T47D (cell line): ENCODE results near the gene PRPSAP2.
"Not testable (repeated sequence)": the region's sequence is repeated elsewhere in the genome, so short reads cannot be mapped to it uniquely, and the experiment has no call there.

Experiments used
- DNase-seq, 2 experiments: peaks; one replicate each; pipeline versions ENCODE4 v3.0.0 to v3.0.0-alpha.2; 2011 to 2012; ENCODE audit warnings: low read depth in 1 of 2, low spot score in 1 of 2
- JUND ChIP-seq: IDR thresholded peaks from 2 replicates; pipeline ENCODE4 v1.6.1; 2012; ENCODE audit warnings: low read depth
- in situ Hi-C: cut with HindIII; loops from 2 replicates; pipeline ENCODE4 v1.10.0; 2016; ENCODE audit warnings: low sequenced_read_pairs, low pct_unique_long_range_greater_than_20kb

PRPSAP2 gene

GRCh38 chr17:18859256-18859655 is 1.3 kb downstream of the PRPSAP2 start:
- no peak for DNase-seq
- no peak for TF ChIP-seq JUND

DNA sequence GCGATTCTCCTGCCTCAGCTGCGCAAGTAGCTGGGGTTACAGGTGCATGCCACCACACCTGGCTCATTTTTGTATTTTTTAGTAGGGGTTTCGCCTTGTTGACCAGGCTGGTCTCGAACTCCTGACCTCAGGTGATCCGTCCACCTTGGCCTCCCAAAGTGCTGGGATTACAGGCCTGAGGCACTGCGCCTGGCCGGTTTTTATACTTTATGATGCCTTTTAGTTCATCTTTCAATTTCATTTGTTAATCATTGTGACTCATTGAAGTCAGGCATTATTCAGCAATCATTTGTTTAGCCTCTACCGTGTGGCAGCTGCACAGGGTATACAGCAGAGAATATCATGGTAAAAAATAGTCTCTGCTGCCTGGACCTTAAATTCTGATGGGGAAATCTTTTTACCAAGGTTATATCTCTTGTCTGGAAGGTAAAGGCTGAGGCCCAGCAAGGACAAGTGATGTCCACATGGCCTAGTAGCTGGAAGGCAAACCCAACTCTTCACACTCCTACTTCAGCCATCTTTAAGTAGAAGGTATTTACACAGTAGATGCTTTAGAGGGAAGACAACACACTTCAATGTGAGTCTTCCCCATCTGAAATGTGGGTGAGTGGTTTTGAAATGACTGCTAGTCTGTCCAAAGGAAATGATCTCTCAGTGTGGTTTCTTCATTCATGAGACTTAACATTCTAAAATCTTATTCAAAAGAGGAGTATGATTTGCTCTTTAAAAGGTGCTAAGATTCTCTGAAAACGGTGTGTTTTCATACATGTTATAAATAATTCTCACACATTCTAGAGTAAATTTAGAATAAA is 2.4 kb downstream of the PRPSAP2 start:
- no peak for DNase-seq
- no peak for TF ChIP-seq JUND
- in situ Hi-C loops: no loop called here

More at GRCh38 chr17:18859256-18859655, 1.3 kb downstream of the PRPSAP2 start:
- in situ Hi-C loops: no loop called here

DNA sequence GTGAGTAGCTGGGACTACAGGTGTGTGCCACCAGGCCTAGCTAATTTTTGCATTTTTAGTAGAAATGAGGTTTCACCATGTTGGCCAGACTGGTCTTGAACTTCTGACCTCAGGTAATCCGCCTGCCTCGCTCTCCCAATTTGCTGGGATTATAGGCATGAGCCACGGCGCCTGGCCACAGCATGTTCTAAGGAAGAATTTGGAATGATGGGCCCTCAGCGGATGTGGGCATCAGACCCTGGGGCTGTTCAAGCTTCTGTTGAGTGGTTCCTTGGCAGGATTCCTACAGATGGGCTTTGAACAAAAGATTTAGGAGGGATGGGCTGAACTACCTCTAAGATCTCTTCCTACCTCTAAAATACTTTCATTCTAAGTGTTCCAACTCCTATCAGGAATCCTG is 4.1 kb downstream of the PRPSAP2 start:
- no peak for TF ChIP-seq JUND
- DNase-seq: no peak
- in situ Hi-C loops: no loop called here

- DNase-seq, in situ Hi-C loops: not testable (repeated sequence)
Observed at GRCh38 chr17:18864996-18865395, 7.1 kb downstream of the PRPSAP2 start.

GRCh38 chr17:18866866-18867813 is 9.2 kb downstream of the PRPSAP2 start:
- no peak for TF ChIP-seq JUND
- in situ Hi-C loops: no loop called here
- DNase-seq: no peak

- TF ChIP-seq JUND: no peak
- in situ Hi-C loops: no loop called here
- DNase-seq: no peak
Observed at GRCh38 chr17:18877104-18877645, 19.2 kb downstream of the PRPSAP2 start.

DNA sequence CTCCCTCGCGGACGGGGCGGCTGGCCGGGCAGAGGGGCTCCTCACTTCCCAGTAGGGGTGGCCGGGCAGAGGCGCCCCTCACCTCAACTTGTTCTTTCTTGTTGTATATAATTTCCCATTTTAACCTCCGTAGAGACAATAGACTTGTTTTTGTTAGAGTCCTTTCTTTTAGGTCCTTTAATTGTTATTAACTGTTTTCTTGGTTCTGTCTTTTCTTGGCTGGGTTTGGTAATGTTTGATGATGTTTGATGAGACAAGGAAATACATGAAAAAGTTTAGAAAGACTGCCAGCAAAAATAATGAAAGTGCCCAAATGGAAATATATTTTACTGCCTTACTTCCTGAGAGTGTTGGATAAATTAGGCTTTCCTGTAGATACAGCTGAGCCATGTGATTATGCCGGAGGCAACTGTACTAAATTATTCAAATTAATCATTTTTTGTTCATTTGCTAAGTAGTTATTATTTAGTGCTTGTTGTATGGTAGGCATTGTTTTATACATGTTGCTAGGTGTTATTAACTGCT is 30.9 kb downstream of the PRPSAP2 start:
- DNase-seq: no peak
- in situ Hi-C loops: no loop called here
- no peak for TF ChIP-seq JUND

GRCh38 chr17:18889658-18890057 is 31.7 kb downstream of the PRPSAP2 start:
- no peak for DNase-seq
- in situ Hi-C loops: no loop called here
- no peak for TF ChIP-seq JUND

- in situ Hi-C loops: no loop called here
- no peak for TF ChIP-seq JUND
- DNase-seq: no peak
Observed at GRCh38 chr17:18891541-18891940, 33.6 kb downstream of the PRPSAP2 start.

DNA sequence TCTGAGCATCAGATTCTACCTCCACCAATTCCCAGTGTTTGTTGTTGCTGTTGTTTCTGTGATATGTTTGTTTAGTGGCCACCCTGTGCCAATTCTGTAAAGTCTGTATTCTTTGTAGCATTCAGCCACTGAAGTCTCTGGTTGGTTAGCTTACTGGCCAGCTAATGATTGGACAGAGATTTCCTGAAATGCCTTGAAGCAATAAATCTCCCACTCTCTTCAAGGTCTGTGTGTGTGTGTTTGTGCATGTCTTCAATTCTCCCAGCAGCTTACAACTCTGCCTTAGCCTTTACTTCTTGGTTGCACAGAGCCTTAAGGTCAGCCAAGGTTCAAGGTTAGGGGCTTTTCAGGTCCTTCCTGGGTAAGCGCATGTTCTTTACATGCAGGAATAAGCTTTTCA is 38.2 kb downstream of the PRPSAP2 start:
- TF ChIP-seq JUND: no peak
- in situ Hi-C loops: no loop called here
- no peak for DNase-seq

- in situ Hi-C loops: no loop called here
- DNase-seq: no peak
- TF ChIP-seq JUND: no peak
Observed at GRCh38 chr17:18896947-18897346, 39.0 kb downstream of the PRPSAP2 start.

GRCh38 chr17:18904482-18904881 is 46.6 kb downstream of the PRPSAP2 start:
- in situ Hi-C loops: no loop called here
- DNase-seq: no peak

More at GRCh38 chr17:18904482-18904881, 46.6 kb downstream of the PRPSAP2 start:
- no peak for TF ChIP-seq JUND
